Measurements from ENCODE around the gene TP53I11.

The TP53I11 gene

GRCh38 chr11:44960200-44960845, 9.6 kb upstream of the TP53I11 start:
- Histone ChIP-seq H3K4me2 (peak overlapping the region; percentile 77), H4K20me1 (no peaks in the 10 kb centered on the region), H3K27me3 (no peaks in the 10 kb centered on the region), H3K4me3 (no peak overlapping the region), H3K36me3 (no peaks in the 10 kb centered on the region), H3K27ac (peak overlapping the region; percentile 47), H3K4me1 (peaks cover 97% of the 10 kb centered on the region), H3K9ac (peak overlapping the region; percentile 16; the same call in 1 of the 2 replicates), H3K9me3 (no peaks in the 10 kb centered on the region)
- TF ChIP-seq Cebpa-rat (IDR thresholded peaks at IDR 0.05): no peak

GRCh38 chr11:44959064-44959463, 8.4 kb upstream of the TP53I11 start:
- no peak for TF ChIP-seq Cebpa-rat (IDR thresholded peaks at IDR 0.05)
- Histone ChIP-seq H3K4me2 (peak overlapping the region; percentile 77), H4K20me1 (no peaks in the 10 kb centered on the region), H3K27ac (peak overlapping the region; percentile 47; the same call in 1 of the 2 replicates), H3K9ac (no peak overlapping the region), H3K36me3 (no peaks in the 10 kb centered on the region), H3K4me1 (peaks cover 97% of the 10 kb centered on the region), H3K4me3 (no peak overlapping the region), H3K9me3 (no peaks in the 10 kb centered on the region), H3K27me3 (no peaks in the 10 kb centered on the region)

GRCh38 chr11:44957776-44958564, 7.3 kb upstream of the TP53I11 start:
- peak overlapping the region; percentile 82 for H3K27ac ChIP-seq
- no peaks in the 10 kb centered on the region for H4K20me1 ChIP-seq
- H3K4me2 ChIP-seq: peak overlapping the region; percentile 85
- no peak overlapping the region for H3K9ac ChIP-seq
- no peak overlapping the region for H3K4me3 ChIP-seq
- TF ChIP-seq Cebpa-rat (IDR thresholded peaks at IDR 0.05): no peak
- no peaks in the 10 kb centered on the region for H3K27me3 ChIP-seq
- H3K4me1 ChIP-seq: peaks cover 97% of the 10 kb centered on the region
- H3K36me3 ChIP-seq: no peaks in the 10 kb centered on the region
- H3K9me3 ChIP-seq: no peaks in the 10 kb centered on the region

- Histone ChIP-seq H3K9ac (no peak overlapping the region), H3K4me2 (peak overlapping the region; percentile 85), H3K36me3 (no peaks in the 10 kb centered on the region), H3K27ac (peak overlapping the region; percentile 82), H3K27me3 (no peaks in the 10 kb centered on the region), H3K4me3 (no peak overlapping the region), H3K4me1 (peaks cover 97% of the 10 kb centered on the region), H4K20me1 (no peaks in the 10 kb centered on the region), H3K9me3 (no peaks in the 10 kb centered on the region)
- no peak for TF ChIP-seq Cebpa-rat (IDR thresholded peaks at IDR 0.05)
Measured at GRCh38 chr11:44957040-44957515, 6.4 kb upstream of the TP53I11 start.

- Histone ChIP-seq H4K20me1 (no peaks in the 10 kb centered on the region), H3K36me3 (no peaks in the 10 kb centered on the region), H3K9ac (peak overlapping the region; percentile 66), H3K4me3 (no peak overlapping the region), H3K27ac (peak overlapping the region; percentile 82), H3K4me1 (peaks cover 94% of the 10 kb centered on the region), H3K27me3 (no peaks in the 10 kb centered on the region), H3K4me2 (peak overlapping the region; percentile 85), H3K9me3 (no peaks in the 10 kb centered on the region)
- 0 out of 2 replicates have a peak, but pooled peaks have one; percentile 44 for TF ChIP-seq Cebpa-rat (IDR thresholded peaks at IDR 0.05)
Measured at GRCh38 chr11:44955015-44955738, 4.5 kb upstream of the TP53I11 start.

- H3K4me2 ChIP-seq: peak overlapping the region; percentile 85
- H3K4me3 ChIP-seq: no peak overlapping the region
- no peaks in the 10 kb centered on the region for H3K9me3 ChIP-seq
- no peaks in the 10 kb centered on the region for H3K27me3 ChIP-seq
- H3K9ac ChIP-seq: peak overlapping the region; percentile 66
- H3K27ac ChIP-seq: peak overlapping the region; percentile 82
- no peak for TF ChIP-seq Cebpa-rat (IDR thresholded peaks at IDR 0.05)
- peaks cover under 1% of the 10 kb centered on the region; the same call in 1 of the 2 replicates for H4K20me1 ChIP-seq
- H3K4me1 ChIP-seq: peaks cover 85% of the 10 kb centered on the region
- H3K36me3 ChIP-seq: no peaks in the 10 kb centered on the region
Measured at GRCh38 chr11:44954051-44954906, 3.6 kb upstream of the TP53I11 start.

- no peaks in the 10 kb centered on the region for H3K27me3 ChIP-seq
- H3K4me2 ChIP-seq: peak overlapping the region; percentile 85
- no peak overlapping the region for H3K4me3 ChIP-seq
Measured at GRCh38 chr11:44952500-44953260, 2.0 kb upstream of the TP53I11 start.

GRCh38 chr11:44952082-44952481, 1.4 kb upstream of the TP53I11 start:
- peak overlapping the region; percentile 98 for H3K27ac ChIP-seq

More at GRCh38 chr11:44952500-44953260, 2.0 kb upstream of the TP53I11 start:
- Histone ChIP-seq H3K9ac (0 out of 2 replicates have a peak overlapping the region, but pooled peaks have one; percentile 20), H3K9me3 (no peaks in the 10 kb centered on the region), H4K20me1 (peaks cover 17% of the 10 kb centered on the region), H3K4me1 (peaks cover 82% of the 10 kb centered on the region), H3K27ac (peak overlapping the region; percentile 98), H3K36me3 (no peaks in the 10 kb centered on the region)
- no peak for TF ChIP-seq Cebpa-rat (IDR thresholded peaks at IDR 0.05)

More at GRCh38 chr11:44952082-44952481, 1.4 kb upstream of the TP53I11 start:
- no peak for TF ChIP-seq Cebpa-rat (IDR thresholded peaks at IDR 0.05)
- H3K36me3 ChIP-seq: no peaks in the 10 kb centered on the region
- no peak overlapping the region for H3K4me3 ChIP-seq
- H3K9me3 ChIP-seq: no peaks in the 10 kb centered on the region
- peaks cover 82% of the 10 kb centered on the region for H3K4me1 ChIP-seq
- no peak overlapping the region for H3K9ac ChIP-seq
- peak overlapping the region; percentile 85 for H3K4me2 ChIP-seq
- peaks cover 23% of the 10 kb centered on the region for H4K20me1 ChIP-seq
- no peaks in the 10 kb centered on the region for H3K27me3 ChIP-seq
